Measurements from ENCODE around the gene AAGAB. TPM values are rescaled to one million over a fixed set of nuclear protein-coding genes. Genes with fewer than 3 reads are reported as not detected.
"Not testable (repeated sequence)": the region's sequence is repeated elsewhere in the genome, so short reads cannot be mapped to it uniquely, and the experiment has no call there.

The AAGAB gene
- total and polyA plus RNA-seq, 8 donors: 11.2 to 89.5 (median 32.0) TPM

GRCh38 chr15:67251318-67251717 lies 3.1 kb downstream of the AAGAB start:
- no peak overlapping the region for H3K4me3 ChIP-seq
- 94 to 98% (median 96%) methylated on average over 5 of the region's 5 CpGs for WGBS, 5 donors
- TF ChIP-seq CTCF (IDR thresholded peaks at IDR 0.05): no peak
- TF ChIP-seq EP300 (IDR thresholded peaks at IDR 0.05): no peak
- no peak for TF ChIP-seq POLR2A (IDR thresholded peaks at IDR 0.05)
- no peak for TF ChIP-seq POLR2AphosphoS5 (IDR thresholded peaks at IDR 0.05)
- peaks cover 0 to 39% (median 30%) of the 10 kb centered on the region in 4 donors for H3K4me1 ChIP-seq
- H3K9me3 ChIP-seq: peaks cover 0 to 6% (median 0%) of the 10 kb centered on the region in 4 donors
- no peak overlapping the region for H3K27ac ChIP-seq
- intact Hi-C loops (cut with DNase I; ENCODE audit: low total_unique reads): no loop called here
- no peak for DNase-seq
- H3K27me3 ChIP-seq: no peaks in the 10 kb centered on the region
- peaks cover 3 to 8% (median 6%) of the 10 kb centered on the region in 4 donors for H3K36me3 ChIP-seq

- intact Hi-C loops (cut with DNase I; ENCODE audit: low total_unique reads): no loop called here
- Histone ChIP-seq H3K9me3 (peaks cover 0 to 6% (median 0%) of the 10 kb centered on the region in 4 donors), H3K4me1 (peaks cover 0 to 36% (median 28%) of the 10 kb centered on the region in 4 donors), H3K27ac (no peak overlapping the region), H3K27me3 (no peaks in the 10 kb centered on the region), H3K4me3 (no peak overlapping the region), H3K36me3 (peaks cover 3 to 16% (median 14%) of the 10 kb centered on the region in 4 donors)
- DNase-seq: no peak
- TF ChIP-seq POLR2A (IDR thresholded peaks at IDR 0.05) (no peak), CTCF (IDR thresholded peaks at IDR 0.05) (no peak), POLR2AphosphoS5 (IDR thresholded peaks at IDR 0.05) (no peak), EP300 (IDR thresholded peaks at IDR 0.05) (no peak)
Observed at GRCh38 chr15:67249830-67250229, 4.6 kb downstream of the AAGAB start.

- peaks cover 0 to 32% (median 20%) of the 10 kb centered on the region in 4 donors for H3K4me1 ChIP-seq
- DNase-seq: no peak
- H3K36me3 ChIP-seq: peaks cover 3 to 16% (median 14%) of the 10 kb centered on the region in 4 donors
- no peak overlapping the region for H3K4me3 ChIP-seq
- no peak for TF ChIP-seq POLR2AphosphoS5 (IDR thresholded peaks at IDR 0.05)
- no peak for TF ChIP-seq CTCF (IDR thresholded peaks at IDR 0.05)
- no peak for TF ChIP-seq POLR2A (IDR thresholded peaks at IDR 0.05)
- TF ChIP-seq EP300 (IDR thresholded peaks at IDR 0.05): no peak
- no peaks in the 10 kb centered on the region for H3K27me3 ChIP-seq
- H3K27ac ChIP-seq: no peak overlapping the region
- intact Hi-C loops (cut with DNase I; ENCODE audit: low total_unique reads): no loop called here
- peaks cover 0 to 6% (median 0%) of the 10 kb centered on the region in 4 donors for H3K9me3 ChIP-seq
Observed at GRCh38 chr15:67248011-67248505, 6.4 kb downstream of the AAGAB start.

GRCh38 chr15:67246606-67247005 lies 7.9 kb downstream of the AAGAB start:
- Histone ChIP-seq H3K4me1 (peaks cover 0 to 26% (median 12%) of the 10 kb centered on the region in 4 donors), H3K36me3 (peaks cover 3 to 16% (median 14%) of the 10 kb centered on the region in 4 donors)
- H3K9me3 ChIP-seq; H3K4me3 ChIP-seq; intact Hi-C loops (cut with DNase I; ENCODE audit: low total_unique reads); DNase-seq; H3K27me3 ChIP-seq; H3K27ac ChIP-seq: not testable (repeated sequence)
- WGBS, 5 donors: 93 to 98% (median 97%) methylated on average over 5 of the region's 5 CpGs

GRCh38 chr15:67244971-67245478 lies 9.4 kb downstream of the AAGAB start:
- Histone ChIP-seq H3K27ac (no peak overlapping the region), H3K4me3 (no peak overlapping the region), H3K27me3 (no peaks in the 10 kb centered on the region), H3K9me3 (peaks cover 0 to 6% (median 0%) of the 10 kb centered on the region in 4 donors), H3K36me3 (peaks cover 3 to 16% (median 14%) of the 10 kb centered on the region in 4 donors), H3K4me1 (peaks cover 3 to 34% (median 18%) of the 10 kb centered on the region in 4 donors)
- DNase-seq: no peak
- TF ChIP-seq CTCF (IDR thresholded peaks at IDR 0.05) (no peak), POLR2AphosphoS5 (IDR thresholded peaks at IDR 0.05) (no peak), POLR2A (IDR thresholded peaks at IDR 0.05) (no peak), EP300 (IDR thresholded peaks at IDR 0.05) (no peak)
- intact Hi-C loops (cut with DNase I; ENCODE audit: low total_unique reads): no loop called here
- 91 to 98% (median 97%) methylated on average over 3 of the region's 3 CpGs for WGBS, 5 donors

Data from stomach (tissue), 9 donors.